ENCODE measurements around the gene MRPL51.
"Not testable (repeated sequence)": the region's sequence is repeated elsewhere in the genome, so short reads cannot be mapped to it uniquely, and the experiment has no call there.

Gene MRPL51

GRCh38 chr12:6478416-6478815, 14.6 kb downstream of the MRPL51 start:
- no peak overlapping the region for H3K4me3 ChIP-seq (ENCODE audit: control insufficient read depth, low read depth, low read length)
- DNase-seq (ENCODE audit: low read depth): peak; percentile 44
- no peak for TF ChIP-seq CTCF (conservative IDR thresholded peaks at IDR 0.05; ENCODE audit: control insufficient read depth, insufficient read depth, low read depth, low read length)

- H3K4me3 ChIP-seq (ENCODE audit: control insufficient read depth, low read depth, low read length); DNase-seq (ENCODE audit: low read depth): not testable (repeated sequence)
These were observed 15.3 kb downstream of the MRPL51 start for GRCh38 chr12:6477601-6478377.

- DNase-seq (ENCODE audit: low read depth): peak; percentile 67
- H3K4me3 ChIP-seq (ENCODE audit: control insufficient read depth, low read depth, low read length): no peak overlapping the region
- TF ChIP-seq CTCF (conservative IDR thresholded peaks at IDR 0.05; ENCODE audit: control insufficient read depth, insufficient read depth, low read depth, low read length): no peak
These were observed 16.6 kb downstream of the MRPL51 start for GRCh38 chr12:6476489-6476888.

GRCh38 chr12:6475233-6475975, 17.7 kb downstream of the MRPL51 start:
- H3K4me3 ChIP-seq (ENCODE audit: control insufficient read depth, low read depth, low read length); DNase-seq (ENCODE audit: low read depth): not testable (repeated sequence)

- TF ChIP-seq CTCF (conservative IDR thresholded peaks at IDR 0.05; ENCODE audit: control insufficient read depth, insufficient read depth, low read depth, low read length): no peak
- no peak overlapping the region for H3K4me3 ChIP-seq (ENCODE audit: control insufficient read depth, low read depth, low read length)
- DNase-seq (ENCODE audit: low read depth): no peak
These were observed 20.6 kb downstream of the MRPL51 start for GRCh38 chr12:6472491-6472890.

GRCh38 chr12:6471989-6472360, 21.1 kb downstream of the MRPL51 start:
- TF ChIP-seq CTCF (conservative IDR thresholded peaks at IDR 0.05; ENCODE audit: control insufficient read depth, insufficient read depth, low read depth, low read length): no peak
- peak; percentile 87 for DNase-seq (ENCODE audit: low read depth)

GRCh38 chr12:6470375-6471163, 22.5 kb downstream of the MRPL51 start, which contains the start of gene VAMP1:
TSS of gene VAMP1 (minus strand) at chr12:6470677. CDS start at chr12:6470531, 146 bp downstream.
- no peak for TF ChIP-seq CTCF (conservative IDR thresholded peaks at IDR 0.05; ENCODE audit: control insufficient read depth, insufficient read depth, low read depth, low read length)
- DNase-seq (ENCODE audit: low read depth): peak; percentile 96
- H3K4me3 ChIP-seq (ENCODE audit: control insufficient read depth, low read depth, low read length): peak within 1 kb of the TSS; percentile 81

More at GRCh38 chr12:6471989-6472360, 21.1 kb downstream of the MRPL51 start:
- H3K4me3 ChIP-seq (ENCODE audit: control insufficient read depth, low read depth, low read length): no peak overlapping the region

Measured in fibroblast of mammary gland (primary cell).